ENCODE measurements around the gene FCHSD2.

FCHSD2 gene

GRCh38 chr11:72842653-72843330, 299.3 kb downstream of the FCHSD2 start:
- no peak for TF ChIP-seq CTCF (IDR thresholded peaks at IDR 0.05)

GRCh38 chr11:72842126-72842525, 300.0 kb downstream of the FCHSD2 start:
- TF ChIP-seq CTCF (IDR thresholded peaks at IDR 0.05): no peak

GRCh38 chr11:72841397-72841796, 300.7 kb downstream of the FCHSD2 start:
- no peak for TF ChIP-seq CTCF (IDR thresholded peaks at IDR 0.05)

GRCh38 chr11:72840780-72841179, 301.3 kb downstream of the FCHSD2 start:
- no peak for TF ChIP-seq CTCF (IDR thresholded peaks at IDR 0.05)

GRCh38 chr11:72838691-72839305, 303.3 kb downstream of the FCHSD2 start:
- no peak for TF ChIP-seq CTCF (IDR thresholded peaks at IDR 0.05)

DNA sequence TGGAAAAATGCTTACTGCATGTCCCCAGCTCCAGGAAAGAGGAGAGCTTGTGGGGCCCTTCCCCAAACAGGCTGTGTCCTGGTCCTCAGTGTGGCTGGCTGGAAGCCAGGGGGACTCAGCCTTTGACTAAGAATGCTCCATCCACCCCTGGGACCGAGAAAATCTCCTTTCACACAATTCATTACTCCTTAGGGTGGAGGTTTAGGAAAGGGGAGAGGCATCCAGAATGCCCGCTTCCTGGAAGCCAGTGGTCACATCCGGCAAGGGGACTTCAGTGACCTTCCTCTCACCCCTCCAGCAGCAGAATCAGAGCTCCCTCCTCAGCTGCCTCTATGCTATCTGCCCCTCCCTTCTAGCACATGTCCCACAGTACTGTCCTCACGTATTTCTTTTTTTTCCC, 306.0 kb downstream of the FCHSD2 start:
- TF ChIP-seq CTCF (IDR thresholded peaks at IDR 0.05): no peak

GRCh38 chr11:72834905-72835304, 307.2 kb downstream of the FCHSD2 start:
- TF ChIP-seq CTCF (IDR thresholded peaks at IDR 0.05): no peak
